ENCODE measurements around the gene ARV1. TPM values are rescaled to one million over a fixed set of nuclear protein-coding genes. Genes with fewer than 3 reads are reported as not detected.

ARV1 gene
- total RNA-seq, 1 experiment from 2014 or later = 25.9 TPM

- Histone ChIP-seq H3K4me1 (ENCODE audit: control insufficient read depth, insufficient read depth, low read length) (no peaks in the 10 kb centered on the region), H3K36me3 (ENCODE audit: control insufficient read depth, insufficient read depth, low read length) (no peaks in the 10 kb centered on the region), H3K9me3 (ENCODE audit: control insufficient read depth, insufficient read depth, low read depth, low read length) (no peaks in the 10 kb centered on the region), H3K27me3 (ENCODE audit: control insufficient read depth, insufficient read depth, low read length) (no peaks in the 10 kb centered on the region), H3K4me3 (ENCODE audit: low read depth in 2 of 2, low read length in 2 of 2) (no peak overlapping the region), H3K27ac (ENCODE audit: low read length) (no peak overlapping the region)
- no TSS peak for BruUV-seq (replicated peaks)
- ChIA-PET POLR2A (no interaction called here), CTCF (no interaction called here)
- ATAC-seq (no peak), DNase-seq (ENCODE audit: low read depth, low spot score) (no peak)
- in situ Hi-C loops (cut with HindIII; ENCODE audit: low pct_unique_long_range_greater_than_20kb, low sequenced_read_pairs) = no loop called here
- TF ChIP-seq, protein P1, sequence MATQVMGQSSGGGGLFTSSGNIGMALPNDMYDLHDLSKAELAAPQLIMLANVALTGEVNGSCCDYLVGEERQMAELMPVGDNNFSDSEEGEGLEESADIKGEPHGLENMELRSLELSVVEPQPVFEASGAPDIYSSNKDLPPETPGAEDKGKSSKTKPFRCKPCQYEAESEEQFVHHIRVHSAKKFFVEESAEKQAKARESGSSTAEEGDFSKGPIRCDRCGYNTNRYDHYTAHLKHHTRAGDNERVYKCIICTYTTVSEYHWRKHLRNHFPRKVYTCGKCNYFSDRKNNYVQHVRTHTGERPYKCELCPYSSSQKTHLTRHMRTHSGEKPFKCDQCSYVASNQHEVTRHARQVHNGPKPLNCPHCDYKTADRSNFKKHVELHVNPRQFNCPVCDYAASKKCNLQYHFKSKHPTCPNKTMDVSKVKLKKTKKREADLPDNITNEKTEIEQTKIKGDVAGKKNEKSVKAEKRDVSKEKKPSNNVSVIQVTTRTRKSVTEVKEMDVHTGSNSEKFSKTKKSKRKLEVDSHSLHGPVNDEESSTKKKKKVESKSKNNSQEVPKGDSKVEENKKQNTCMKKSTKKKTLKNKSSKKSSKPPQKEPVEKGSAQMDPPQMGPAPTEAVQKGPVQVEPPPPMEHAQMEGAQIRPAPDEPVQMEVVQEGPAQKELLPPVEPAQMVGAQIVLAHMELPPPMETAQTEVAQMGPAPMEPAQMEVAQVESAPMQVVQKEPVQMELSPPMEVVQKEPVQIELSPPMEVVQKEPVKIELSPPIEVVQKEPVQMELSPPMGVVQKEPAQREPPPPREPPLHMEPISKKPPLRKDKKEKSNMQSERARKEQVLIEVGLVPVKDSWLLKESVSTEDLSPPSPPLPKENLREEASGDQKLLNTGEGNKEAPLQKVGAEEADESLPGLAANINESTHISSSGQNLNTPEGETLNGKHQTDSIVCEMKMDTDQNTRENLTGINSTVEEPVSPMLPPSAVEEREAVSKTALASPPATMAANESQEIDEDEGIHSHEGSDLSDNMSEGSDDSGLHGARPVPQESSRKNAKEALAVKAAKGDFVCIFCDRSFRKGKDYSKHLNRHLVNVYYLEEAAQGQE (IDR thresholded peaks at IDR 0.05; ENCODE audit: insufficient read depth in 1 of 2, low read depth in 2 of 2, low read length in 1 of 2) = no peak
- TF ChIP-seq TCF7L2 (IDR thresholded peaks at IDR 0.05; ENCODE audit: low read depth, low read length) (no peak), POLR2AphosphoS5 (IDR thresholded peaks at IDR 0.05; ENCODE audit: low read depth, low read length) (no peak), SIN3A (IDR thresholded peaks at IDR 0.05; ENCODE audit: borderline replicate concordance, insufficient read depth, low read depth, low read length) (no peak)
- TF ChIP-seq, protein P2, sequence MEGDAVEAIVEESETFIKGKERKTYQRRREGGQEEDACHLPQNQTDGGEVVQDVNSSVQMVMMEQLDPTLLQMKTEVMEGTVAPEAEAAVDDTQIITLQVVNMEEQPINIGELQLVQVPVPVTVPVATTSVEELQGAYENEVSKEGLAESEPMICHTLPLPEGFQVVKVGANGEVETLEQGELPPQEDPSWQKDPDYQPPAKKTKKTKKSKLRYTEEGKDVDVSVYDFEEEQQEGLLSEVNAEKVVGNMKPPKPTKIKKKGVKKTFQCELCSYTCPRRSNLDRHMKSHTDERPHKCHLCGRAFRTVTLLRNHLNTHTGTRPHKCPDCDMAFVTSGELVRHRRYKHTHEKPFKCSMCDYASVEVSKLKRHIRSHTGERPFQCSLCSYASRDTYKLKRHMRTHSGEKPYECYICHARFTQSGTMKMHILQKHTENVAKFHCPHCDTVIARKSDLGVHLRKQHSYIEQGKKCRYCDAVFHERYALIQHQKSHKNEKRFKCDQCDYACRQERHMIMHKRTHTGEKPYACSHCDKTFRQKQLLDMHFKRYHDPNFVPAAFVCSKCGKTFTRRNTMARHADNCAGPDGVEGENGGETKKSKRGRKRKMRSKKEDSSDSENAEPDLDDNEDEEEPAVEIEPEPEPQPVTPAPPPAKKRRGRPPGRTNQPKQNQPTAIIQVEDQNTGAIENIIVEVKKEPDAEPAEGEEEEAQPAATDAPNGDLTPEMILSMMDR (IDR thresholded peaks at IDR 0.05) = no peak
- intact Hi-C loops (cut with micrococcal nuclease; ENCODE audit: unreplicated experiment) = no loop called here
Observed at GRCh38 chr1:230935852-230936251, 43.0 kb upstream of the ARV1 start.

GRCh38 chr1:230936475-230936874 lies 42.4 kb upstream of the ARV1 start:
- no peaks in the 10 kb centered on the region for H3K27me3 ChIP-seq (ENCODE audit: control insufficient read depth, insufficient read depth, low read length)
- CTCF ChIA-PET = no interaction called here
- POLR2A ChIA-PET = no interaction called here
- H3K36me3 ChIP-seq (ENCODE audit: control insufficient read depth, insufficient read depth, low read length) = no peaks in the 10 kb centered on the region
- DNase-seq (ENCODE audit: low read depth, low spot score) (no peak), ATAC-seq (no peak)
- no peak overlapping the region for H3K4me3 ChIP-seq (ENCODE audit: low read depth in 2 of 2, low read length in 2 of 2)
- TF ChIP-seq, protein P2 (IDR thresholded peaks at IDR 0.05) = no peak
- TF ChIP-seq TCF7L2 (IDR thresholded peaks at IDR 0.05; ENCODE audit: low read depth, low read length) = no peak
- no peak for TF ChIP-seq SIN3A (IDR thresholded peaks at IDR 0.05; ENCODE audit: borderline replicate concordance, insufficient read depth, low read depth, low read length)
- TF ChIP-seq, protein P1 (IDR thresholded peaks at IDR 0.05; ENCODE audit: insufficient read depth in 1 of 2, low read depth in 2 of 2, low read length in 1 of 2) = no peak
- no peak for TF ChIP-seq POLR2AphosphoS5 (IDR thresholded peaks at IDR 0.05; ENCODE audit: low read depth, low read length)
- in situ Hi-C loops (cut with HindIII; ENCODE audit: low pct_unique_long_range_greater_than_20kb, low sequenced_read_pairs) (no loop called here), intact Hi-C loops (cut with micrococcal nuclease; ENCODE audit: unreplicated experiment) (no loop called here)
- no peaks in the 10 kb centered on the region for H3K9me3 ChIP-seq (ENCODE audit: control insufficient read depth, insufficient read depth, low read depth, low read length)
- no peak overlapping the region for H3K27ac ChIP-seq (ENCODE audit: low read length)
- BruUV-seq (replicated peaks) = no TSS peak
- H3K4me1 ChIP-seq (ENCODE audit: control insufficient read depth, insufficient read depth, low read length) = no peaks in the 10 kb centered on the region

All from Panc1 (cell line).